Hippocampal formation (tissue), 2 donors: ENCODE measurements around the gene TMEM175.

Experiments
- DNase-seq, 2 donors: peaks; one replicate each; lab custom pipeline; 2025; lab: John Stamatoyannopoulos, UW

Gene TMEM175

DNA sequence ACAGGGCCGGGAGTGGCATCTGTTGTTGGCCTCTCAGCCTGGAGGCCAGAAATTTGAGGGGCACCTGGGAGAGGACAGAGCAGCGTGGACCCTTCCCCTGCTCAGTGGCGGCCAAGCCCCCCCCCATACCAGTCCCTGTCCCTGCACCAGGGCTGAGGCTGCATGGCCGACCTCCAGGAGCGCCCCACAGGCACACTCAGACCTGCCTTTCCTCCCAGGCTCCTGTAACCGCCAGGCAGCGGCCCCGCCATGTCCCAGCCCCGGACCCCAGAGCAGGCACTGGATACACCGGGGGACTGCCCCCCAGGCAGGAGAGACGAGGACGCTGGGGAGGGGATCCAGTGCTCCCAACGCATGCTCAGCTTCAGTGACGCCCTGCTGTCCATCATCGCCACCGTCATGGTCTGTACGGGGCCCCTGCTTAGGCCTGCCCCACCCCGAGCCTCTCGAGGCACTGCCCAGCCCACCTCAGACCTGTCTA, 15.3 kb downstream of the TMEM175 start:
- no peak for DNase-seq

DNA sequence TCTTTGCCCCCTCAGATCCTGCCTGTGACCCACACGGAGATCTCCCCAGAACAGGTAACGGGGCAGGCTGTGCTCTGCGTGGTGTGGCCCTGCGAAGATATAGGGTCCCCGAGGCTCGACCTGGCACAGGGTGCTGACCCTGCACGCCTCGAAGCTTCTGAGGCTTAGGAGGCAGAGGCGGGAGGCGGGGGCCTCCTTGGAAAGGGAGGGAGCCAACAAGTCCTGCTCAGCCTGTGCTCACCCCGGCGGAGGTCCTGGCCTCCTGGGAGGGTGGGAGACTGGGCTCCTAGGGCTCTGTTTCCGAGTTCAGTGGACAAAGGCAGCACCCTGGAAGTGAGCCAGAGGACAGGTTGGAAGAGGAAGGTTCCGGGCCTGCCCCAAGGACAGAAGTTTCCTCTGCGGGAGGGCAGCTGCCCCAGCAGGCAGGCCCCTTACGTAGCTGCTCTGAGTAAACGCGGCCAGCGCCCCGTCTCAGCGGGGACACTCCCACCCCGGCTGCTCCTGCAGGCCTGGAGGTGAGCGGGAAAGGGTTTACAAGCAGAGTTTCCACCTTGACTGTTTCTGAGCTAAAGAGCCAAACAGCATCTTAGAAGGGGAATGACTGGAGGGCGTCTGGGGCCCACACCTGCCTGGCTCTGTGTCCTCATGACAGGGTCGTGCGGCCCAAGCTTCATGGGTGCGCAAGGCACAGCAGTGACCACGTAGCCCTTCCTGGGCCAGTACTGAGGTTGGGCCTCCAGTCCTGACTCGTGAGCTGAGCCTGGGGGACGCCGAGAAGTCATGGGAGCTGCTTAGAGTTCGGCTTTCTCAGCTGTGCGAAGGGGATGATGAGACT, 16.1 kb downstream of the TMEM175 start:
- no peak for DNase-seq

DNA sequence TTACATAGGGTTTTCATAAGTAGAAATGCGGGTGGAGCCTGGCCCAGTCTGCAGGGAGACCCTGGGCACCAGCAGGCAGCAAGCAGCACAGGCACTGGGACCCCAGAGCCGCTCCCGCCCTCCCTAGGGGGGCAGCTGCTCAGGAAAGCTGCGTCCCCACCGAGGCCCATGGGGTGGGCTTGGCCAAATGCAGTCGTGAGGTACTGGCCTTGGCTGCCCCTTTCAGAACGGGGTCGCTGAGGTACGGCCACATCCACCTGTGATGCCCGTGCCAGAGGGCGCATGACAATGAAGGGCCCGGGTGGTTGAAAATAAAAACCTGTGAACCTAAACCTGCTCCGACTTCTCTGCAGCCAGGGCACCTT, 16.7 kb downstream of the TMEM175 start:
- no peak for DNase-seq

DNA sequence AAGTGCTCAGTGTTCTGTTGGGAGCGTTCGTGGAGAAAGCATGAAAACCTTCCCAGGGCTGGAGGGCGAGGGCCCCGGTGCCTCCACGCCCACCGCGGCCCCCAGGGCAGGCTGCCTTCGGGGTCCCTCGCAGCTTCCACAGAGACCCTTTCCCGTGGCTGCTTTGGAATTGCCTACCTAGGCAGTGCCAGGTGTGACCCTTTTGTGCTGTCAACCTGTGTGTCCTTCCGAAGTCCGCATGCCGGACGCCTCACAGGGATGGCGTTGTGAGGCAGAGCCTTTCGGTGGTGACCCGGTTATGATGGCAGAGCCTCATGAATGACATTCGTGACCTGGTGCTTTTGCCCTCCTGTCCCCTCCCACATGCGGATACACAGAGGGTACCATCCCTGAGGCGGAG, 17.4 kb downstream of the TMEM175 start:
- no peak for DNase-seq

DNA sequence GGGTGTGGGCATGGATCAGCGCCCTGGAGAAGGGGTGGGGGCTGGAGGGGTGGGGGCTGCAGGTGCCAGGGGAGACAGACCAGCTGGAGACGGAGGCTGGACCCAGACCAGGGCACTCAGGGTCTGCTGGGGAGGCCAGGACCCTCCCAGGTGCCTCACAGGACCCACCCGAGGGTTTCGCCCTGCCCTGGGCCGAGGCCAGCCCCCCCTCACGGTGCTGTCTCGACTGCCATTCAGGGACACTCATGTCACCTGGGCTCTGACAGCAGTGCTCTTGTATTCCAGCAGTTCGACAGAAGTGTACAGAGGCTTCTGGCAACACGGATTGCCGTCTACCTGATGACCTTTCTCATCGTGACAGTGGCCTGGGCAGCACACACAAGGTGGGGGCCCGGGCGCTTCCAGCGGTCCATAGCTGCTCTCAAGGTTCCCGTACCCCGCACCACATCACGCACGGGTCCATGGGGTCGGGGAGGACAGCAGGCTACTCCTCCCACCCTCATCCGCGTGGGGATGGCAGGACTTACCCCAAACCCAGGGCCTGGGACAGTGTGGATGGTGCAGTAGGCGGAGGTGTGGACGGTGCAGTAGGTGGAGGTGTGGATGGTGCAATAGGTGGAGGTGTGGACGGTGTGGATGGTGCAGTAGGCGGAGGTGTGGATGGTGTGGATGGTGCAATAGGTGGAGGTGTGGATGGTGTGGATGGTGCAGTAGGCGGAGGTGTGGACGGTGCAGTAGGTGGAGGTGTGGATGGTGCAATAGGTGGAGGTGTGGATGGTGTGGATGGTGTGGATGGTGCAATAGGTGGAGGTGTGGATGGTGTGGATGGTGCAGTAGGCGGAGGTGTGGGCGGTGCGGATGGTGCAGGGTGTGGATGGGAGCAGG, 18.1 kb downstream of the TMEM175 start:
- no peak for DNase-seq

DNA sequence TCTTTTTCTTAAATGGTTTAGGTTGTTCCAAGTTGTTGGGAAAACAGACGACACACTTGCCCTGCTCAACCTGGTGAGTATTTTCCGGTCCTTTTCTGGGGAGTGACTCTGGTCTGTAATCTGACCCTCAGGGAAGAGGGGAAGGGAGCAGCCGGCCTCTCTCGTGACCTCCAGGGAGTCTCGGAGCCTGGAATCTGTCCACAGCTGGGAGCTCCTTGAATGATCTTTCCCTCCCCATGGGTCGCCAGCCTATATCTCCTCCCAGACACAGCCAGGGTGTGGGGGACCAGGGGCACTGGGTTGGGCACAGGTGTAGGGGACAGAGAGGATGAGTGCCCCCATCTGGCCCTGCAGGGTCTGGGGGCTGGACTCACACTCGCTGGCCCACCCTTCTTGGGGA, 18.9 kb downstream of the TMEM175 start:
- no peak for DNase-seq

DNA sequence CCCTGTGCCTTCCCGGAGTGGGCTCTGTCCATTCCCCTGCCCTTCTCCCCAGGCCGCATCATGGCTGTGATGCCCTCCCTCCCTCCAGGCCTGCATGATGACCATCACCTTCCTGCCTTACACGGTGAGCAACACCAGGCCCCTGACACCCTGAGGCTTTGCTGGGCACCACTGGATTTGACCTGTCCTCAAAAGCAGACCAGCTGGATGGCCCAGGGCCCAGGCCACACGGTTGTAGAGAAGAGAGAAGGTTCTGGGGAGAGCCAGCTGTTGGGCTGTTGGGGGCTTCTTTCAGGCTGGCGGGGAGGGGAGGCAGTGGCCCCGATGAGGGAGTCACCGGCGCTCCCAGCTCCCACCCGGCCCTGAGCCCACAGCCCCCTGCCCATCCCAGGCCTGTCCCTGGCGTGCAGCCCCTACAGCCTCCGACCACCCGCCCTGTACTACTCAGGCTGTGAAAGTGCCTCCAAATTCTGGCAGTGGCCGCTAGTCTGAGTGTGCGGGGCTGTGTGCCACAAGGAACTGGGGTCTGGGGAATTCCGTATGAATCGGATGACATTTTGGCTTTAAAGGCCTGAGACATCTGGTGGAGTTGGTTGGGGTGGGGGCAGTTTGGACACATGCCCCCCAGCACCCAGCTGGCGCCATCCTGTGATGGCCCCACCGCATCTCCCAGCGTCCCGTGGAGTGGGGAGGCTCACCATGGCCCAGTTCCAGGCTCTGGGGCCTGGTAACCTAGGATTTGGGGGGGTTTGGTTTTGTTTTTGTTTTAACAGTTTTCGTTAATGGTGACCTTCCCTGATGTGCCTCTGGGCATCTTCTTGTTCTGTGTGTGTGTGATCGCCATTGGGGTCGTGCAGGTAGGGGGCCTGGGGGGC, 19.6 kb downstream of the TMEM175 start:
- no peak for DNase-seq

DNA sequence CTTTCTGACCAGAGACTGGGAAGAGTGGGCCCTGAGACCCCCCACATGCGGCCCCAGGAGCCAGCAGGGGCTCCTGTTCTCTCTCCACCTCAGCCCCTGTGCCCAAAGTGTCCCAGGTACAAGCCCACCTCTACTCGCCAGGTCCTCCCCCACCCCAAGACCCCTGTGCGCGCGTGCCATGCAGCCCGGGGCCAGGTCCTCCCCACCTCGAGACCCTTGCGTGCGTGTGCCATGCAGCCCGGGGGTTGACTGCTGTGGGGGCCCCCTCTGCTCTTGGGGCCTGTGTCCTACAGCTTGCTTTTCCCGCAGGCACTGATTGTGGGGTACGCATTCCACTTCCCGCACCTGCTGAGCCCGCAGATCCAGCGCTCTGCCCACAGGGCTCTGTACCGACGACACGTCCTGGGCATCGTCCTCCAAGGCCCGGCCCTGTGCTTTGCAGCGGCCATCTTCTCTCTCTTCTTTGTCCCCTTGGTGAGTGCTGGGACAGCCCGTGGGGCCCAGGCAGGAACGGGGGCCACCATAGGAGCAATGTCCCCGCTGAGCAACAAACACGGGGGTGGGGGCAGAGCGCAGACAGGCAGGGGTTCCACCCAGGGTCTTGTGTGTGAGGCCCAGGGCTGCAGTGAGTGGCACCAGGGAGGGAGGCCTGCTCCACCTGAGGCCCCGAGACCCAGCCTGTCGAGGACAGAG, 20.8 kb downstream of the TMEM175 start:
- no peak for DNase-seq

DNA sequence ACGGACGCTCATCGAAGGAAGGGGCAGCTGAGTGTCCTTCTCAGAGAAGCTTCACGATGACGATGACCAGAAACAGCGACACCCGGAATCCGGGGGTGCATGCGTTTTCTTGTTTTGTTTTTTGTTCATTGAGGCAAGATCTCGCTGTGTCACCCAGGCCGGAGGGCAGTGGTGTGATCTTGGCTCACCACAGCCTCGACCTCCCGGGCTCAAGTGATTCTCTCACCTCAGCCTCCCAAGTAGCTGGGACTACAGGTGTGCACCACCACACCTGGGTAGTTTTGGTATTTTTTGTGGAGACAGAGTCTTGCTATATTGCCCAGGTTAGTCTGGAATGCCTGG, 21.3 kb downstream of the TMEM175 start:
- no peak for DNase-seq

DNA sequence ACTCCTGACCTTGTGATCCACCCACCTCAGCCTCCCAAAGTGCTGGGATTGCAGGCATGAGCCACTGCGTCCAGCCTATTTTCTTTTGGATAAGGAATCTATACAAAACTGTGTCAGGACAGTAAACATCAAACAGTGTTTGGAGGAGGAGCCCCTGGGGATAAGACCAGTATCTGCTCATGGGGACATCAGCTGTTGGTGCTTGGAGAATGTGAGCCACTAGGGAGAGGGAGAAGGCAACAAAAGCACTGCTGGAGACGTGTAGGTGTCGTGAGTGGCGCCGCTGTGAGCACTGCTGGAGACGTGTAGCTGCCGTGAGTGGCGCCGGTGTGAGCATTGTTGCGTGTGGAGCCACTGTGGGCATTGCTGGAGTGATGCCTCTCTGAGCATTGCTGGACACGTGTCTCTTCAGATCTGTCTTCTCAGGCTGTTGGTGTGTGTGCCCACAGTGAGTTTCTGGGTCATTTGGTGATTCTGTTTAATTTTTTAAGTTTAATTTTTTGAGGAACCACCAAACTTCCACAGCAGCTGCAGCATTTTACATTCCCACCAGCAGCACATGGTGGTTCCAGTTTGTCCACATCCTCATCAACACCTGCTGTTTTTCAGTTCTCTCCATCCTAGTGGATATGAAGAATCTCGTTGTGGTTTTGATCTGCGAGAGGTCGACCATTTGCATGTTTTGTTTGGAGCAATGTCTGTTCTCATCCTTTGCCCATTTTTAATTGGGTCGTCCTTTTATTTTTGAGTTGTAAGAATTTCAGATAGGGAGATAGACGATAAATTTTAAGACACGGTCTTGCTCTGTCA, 22.2 kb downstream of the TMEM175 start:
- DNase-seq, result no peak

DNA sequence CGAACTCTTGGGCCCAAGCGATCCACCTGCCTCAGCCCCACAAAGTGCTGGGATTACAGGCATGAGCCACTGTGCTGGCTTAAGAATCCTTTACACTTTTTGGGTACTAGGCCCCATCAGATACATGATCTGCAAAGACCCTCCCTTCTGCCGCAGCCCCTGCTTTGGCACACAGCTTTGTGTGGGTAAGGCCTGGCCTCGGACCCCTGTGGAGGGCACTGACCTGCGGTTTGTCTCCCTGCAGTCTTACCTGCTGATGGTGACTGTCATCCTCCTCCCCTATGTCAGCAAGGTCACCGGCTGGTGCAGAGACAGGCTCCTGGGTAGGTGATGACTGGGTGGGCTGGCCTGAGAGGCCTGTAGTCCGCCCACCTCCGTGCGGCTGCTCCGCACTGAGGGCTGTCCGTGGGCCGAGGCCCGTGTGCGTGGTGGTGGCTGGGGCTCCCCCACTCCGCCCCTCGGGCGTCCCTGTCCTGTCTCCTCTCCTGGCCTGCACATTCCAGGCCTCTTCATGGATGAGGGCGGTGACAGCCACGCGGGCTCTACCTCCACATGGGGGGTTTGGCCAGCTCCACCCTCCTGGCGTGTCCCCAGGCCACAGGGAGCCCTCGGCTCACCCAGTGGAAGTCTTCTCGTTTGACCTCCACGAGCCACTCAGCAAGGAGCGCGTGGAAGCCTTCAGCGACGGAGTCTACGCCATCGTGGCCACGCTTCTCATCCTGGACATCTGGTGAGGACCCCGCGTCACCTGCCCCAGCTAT, 23.1 kb downstream of the TMEM175 start:
- no peak for DNase-seq

DNA sequence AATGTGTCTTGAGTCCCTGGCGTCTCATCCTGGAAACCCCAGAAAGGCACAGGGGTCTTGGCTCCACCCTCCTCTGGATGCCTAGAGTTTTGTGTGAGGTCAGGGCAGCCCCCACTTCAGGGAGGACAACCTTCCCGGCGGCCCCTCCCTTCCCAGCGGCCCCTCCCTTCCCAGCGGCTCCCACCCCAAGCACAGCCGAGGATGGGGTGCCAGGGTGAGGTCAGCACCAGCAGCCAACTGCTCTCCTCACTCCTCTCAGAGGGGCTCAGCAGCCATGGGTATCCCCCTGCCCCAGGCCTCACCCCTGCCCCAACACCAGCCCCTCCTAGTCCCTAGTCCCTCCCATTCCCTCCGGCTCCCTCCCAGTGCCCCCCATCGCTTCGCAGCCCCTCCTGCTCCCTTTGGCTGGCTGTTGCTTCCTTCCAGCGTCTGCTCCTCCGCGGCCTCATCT, 23.7 kb downstream of the TMEM175 start:
- no peak for DNase-seq

DNA sequence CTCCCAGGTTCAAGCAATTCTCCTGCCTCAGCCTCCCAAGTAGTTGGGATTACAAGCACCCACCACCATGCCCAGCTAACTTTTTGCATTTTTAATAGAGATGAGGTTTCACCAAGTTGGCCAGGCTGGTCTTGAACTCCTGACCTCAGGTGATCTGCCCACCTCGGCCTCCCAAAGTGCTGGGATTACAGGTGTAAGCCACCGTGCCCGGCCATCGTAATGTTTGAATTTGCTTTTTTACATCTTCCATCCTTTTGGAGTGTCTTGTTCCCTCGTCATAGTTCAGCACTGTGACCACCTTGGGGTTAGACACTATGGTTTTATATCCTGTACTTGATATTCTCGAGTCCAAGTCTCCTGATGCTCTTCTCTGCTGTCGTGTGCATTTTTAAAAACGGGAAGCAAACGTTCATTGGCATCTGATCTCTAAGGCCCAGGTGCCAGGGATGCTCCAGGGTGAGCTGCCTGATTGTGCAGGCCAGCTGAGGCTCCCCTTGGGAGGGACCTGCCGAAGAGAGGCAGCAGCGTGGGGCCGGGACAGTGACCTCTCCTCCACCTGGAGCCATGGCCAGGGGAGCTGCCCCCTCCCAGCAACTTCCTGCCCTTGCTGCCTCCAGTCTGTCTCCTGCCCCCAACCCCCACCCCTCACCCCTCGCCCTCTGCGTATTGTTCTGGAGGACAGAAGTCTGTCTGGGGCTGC, 24.4 kb downstream of the TMEM175 start:
- DNase-seq, result no peak

DNA sequence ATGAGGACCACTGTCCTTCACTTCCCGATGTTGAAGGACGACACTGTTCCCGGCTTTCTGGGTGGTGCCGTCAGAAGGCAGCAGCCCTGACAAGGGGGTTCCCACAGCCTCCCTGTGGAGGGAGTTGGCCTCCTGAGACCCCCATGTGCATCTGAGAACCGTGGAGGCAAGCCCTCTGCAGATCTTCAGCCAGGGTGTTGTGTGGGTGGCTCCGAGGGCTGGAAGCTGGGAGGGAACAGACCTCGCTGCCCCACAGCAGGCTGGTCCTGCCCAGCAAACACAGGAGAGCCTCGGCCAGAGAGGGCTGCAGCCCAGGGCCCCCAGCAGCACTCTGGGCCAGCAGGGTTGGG, 24.9 kb downstream of the TMEM175 start:
- DNase-seq, result no peak

DNA sequence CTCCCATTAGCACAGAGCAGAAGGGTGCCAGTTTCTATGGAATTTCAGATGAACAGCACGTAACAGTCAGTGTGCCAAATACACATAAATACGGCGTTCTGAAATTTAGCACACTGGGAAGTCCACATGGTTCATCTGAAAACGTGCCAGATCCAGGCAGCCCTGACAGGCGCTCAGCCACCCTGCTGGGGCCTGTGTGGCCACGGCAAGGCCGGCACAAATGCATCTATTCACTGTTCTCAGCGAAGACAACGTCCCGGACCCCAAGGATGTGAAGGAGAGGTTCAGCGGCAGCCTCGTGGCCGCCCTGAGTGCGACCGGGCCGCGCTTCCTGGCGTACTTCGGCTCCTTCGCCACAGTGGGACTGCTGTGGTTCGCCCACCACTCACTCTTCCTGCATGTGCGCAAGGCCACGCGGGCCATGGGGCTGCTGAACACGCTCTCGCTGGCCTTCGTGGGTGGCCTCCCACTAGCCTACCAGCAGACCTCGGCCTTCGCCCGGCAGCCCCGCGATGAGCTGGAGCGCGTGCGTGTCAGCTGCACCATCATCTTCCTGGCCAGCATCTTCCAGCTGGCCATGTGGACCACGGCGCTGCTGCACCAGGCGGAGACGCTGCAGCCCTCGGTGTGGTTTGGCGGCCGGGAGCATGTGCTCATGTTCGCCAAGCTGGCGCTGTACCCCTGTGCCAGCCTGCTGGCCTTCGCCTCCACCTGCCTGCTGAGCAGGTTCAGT, 25.5 kb downstream of the TMEM175 start:
- no peak for DNase-seq

DNA sequence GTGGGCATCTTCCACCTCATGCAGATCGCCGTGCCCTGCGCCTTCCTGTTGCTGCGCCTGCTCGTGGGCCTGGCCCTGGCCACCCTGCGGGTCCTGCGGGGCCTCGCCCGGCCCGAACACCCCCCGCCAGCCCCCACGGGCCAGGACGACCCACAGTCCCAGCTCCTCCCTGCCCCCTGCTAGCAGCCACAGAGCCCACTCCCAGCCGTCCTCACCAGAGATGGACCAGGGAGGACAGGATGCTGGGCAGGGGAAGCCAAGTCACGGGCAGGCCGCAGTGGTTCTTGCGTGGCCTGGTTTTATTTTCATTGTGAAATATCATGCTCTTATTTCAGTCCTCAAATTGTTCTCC, 26.0 kb downstream of the TMEM175 start:
- no peak for DNase-seq

DNA sequence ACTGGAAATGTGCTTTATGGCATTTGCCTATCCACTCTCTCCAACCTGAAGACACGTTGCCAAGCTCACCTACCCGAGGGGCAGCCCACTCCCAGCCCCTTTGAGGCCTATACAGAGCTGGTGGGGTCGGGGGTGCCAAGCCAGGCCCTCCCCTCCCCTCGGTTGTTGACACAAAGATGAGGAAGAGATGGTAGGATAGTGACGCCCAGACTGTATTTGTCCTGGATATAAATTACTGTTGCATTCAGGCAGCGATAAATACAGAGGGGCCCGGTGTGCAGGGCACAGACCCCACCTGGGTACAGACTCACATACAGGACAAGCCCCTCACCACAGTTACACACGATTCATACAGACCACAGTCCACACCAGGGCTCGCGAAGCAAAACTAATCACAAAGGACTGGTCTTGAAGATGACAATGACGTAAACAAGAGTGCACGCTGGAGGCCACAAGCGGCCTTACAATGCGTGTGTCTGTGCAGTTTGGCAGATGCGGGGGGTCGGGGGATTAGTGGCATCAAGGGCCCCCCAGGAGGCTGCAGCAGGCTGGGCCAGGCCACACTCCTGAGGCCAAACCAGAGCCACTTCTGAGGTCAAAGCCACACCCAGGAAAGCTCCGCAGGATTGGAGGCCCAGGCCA, 26.6 kb downstream of the TMEM175 start:
- no peak for DNase-seq
